ENCODE data around the gene AHCTF1.

Gene AHCTF1, protein sequence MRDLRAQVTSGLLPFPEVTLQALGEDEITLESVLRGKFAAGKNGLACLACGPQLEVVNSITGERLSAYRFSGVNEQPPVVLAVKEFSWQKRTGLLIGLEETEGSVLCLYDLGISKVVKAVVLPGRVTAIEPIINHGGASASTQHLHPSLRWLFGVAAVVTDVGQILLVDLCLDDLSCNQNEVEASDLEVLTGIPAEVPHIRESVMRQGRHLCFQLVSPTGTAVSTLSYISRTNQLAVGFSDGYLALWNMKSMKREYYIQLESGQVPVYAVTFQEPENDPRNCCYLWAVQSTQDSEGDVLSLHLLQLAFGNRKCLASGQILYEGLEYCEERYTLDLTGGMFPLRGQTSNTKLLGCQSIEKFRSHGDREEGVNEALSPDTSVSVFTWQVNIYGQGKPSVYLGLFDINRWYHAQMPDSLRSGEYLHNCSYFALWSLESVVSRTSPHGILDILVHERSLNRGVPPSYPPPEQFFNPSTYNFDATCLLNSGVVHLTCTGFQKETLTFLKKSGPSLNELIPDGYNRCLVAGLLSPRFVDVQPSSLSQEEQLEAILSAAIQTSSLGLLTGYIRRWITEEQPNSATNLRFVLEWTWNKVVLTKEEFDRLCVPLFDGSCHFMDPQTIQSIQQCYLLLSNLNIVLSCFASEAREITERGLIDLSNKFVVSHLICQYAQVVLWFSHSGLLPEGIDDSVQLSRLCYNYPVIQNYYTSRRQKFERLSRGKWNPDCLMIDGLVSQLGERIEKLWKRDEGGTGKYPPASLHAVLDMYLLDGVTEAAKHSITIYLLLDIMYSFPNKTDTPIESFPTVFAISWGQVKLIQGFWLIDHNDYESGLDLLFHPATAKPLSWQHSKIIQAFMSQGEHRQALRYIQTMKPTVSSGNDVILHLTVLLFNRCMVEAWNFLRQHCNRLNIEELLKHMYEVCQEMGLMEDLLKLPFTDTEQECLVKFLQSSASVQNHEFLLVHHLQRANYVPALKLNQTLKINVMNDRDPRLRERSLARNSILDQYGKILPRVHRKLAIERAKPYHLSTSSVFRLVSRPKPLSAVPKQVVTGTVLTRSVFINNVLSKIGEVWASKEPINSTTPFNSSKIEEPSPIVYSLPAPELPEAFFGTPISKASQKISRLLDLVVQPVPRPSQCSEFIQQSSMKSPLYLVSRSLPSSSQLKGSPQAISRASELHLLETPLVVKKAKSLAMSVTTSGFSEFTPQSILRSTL (N-terminal part only)

DNA sequence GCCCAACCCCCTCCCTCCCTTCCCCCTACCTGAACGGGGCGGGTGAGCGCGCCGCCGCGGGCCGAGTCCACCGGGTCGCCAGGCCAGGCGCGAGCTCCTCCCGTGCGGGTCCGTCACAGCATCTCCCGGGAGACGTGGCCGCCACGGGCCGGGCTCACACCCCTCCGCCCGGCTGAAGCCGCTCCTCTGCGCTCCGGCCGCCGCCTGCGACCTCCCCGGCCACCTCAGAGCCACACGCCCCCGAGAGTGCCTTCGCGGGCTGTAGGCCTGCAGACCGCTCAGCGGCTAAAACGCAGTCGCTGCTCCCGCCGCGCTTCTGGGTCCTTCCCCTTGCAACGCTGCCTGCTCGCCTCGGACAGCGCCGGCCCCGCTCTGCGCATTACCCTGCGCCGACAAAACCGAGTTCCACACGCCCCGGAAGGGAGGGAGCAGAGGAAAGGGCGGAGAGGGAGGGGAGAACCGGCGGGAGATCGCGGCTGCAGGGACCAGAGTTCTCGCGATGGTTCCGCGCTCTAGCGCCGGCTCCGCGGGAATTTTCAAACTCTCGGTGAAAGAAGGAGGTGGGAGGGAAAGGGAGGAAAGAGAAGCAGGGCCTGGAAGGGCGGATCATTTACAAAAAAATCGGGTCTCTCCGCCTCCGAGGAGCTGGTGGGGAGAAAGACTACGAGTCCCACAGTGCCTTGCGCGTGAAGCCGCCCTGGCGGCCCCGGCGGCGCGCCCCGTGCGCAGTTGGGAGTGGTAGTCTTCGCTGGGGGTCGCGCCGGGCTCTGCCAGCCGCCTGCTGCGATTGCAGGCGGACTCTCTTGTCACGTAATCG, at the start of gene AHCTF1:
TSS of gene AHCTF1 (minus strand) at position 400 of the 817 bp plus-strand sequence. CDS start 13,578 bp downstream, outside the sequence.
- peak; percentile 98 for DNase-seq

DNA sequence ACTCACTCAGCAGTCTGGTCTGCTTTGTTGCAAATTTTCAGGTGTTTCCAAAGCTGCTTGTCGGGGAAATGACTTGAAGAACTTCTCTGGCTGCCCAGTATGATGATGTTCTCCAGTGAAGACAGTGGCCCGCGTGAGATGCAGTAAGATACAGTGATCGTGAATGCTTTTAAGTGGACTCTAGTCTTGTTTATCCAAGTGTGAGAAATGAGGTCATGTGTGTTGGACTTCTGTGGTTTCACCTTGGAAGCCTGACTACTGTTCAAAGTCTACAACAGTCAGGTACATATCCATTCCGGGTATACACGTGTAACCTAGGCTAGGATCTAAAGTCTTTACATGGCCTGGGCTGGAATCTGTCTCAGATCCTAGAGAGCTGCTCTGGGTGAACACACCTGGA, 47.0 kb upstream of the AHCTF1 start:
- no peak for DNase-seq

DNA sequence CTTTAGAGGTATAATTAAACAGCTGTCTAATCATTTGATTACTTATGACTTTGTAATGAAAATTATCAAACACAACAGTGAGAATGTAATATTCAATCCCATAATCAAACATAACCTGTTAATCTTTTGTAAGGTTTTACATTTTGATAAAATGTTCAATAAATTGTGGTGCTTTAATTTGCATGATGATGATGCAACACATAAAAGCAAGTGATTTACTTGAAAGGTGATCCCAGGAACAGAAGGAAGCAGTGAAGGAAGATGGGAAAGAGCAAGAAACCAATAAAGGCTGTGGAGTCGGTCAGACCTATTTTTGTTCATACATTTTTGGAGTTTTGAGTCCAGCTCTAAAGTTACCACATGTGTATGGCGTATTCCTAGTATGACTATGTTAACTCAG, 46.5 kb upstream of the AHCTF1 start:
- DNase-seq, result no peak

DNA sequence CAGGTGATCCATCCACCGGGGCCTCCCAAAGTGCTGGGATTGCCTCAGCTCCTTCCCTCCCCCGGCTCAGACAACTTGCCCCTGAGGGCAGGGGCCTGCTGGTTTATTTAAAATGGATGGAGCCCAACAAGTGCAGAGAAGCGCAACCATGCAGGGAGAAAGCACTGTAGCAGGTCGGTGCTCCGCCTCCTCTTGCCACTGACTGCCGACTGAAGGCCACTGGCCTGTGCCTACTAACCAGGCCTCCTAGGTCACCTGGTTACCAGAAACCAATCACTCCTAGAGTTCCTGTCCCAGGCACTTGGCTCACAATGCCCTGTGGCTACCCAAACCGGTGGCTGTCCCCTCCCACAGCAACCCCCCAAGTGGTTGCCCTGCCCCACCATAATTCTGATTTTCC, 40.2 kb upstream of the AHCTF1 start:
- DNase-seq, result no peak

DNA sequence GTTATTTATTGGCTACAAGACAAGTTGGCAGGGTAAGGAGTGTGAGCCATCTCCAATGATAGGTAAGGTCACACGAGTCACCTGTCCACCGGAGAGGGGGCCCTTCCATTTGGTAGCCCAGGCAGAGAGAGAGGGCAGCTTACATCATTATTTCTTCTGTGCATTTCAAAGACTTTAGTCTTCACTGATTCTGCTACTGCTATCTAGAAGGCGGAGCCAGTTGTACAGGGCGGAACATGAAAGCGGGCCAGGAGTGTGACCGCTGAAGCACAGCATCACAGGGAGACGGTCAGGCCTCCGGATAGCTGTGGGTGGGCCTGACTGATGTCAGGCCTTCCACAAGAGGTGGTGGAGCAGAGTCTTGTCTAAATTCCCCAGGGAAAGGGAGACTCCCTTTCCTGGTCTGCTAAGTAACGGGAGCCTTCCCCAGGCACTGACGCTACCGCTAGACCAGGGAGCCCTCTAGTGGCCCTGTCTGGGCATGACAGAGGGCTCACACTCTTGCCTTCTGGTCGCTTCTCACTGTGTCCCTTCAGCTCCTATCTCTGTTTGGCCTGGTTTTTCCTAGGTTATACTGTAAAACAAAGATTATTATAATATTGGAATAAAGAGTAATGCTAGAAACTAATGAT, 39.5 kb upstream of the AHCTF1 start:
- DNase-seq, result peak; percentile 35

DNA sequence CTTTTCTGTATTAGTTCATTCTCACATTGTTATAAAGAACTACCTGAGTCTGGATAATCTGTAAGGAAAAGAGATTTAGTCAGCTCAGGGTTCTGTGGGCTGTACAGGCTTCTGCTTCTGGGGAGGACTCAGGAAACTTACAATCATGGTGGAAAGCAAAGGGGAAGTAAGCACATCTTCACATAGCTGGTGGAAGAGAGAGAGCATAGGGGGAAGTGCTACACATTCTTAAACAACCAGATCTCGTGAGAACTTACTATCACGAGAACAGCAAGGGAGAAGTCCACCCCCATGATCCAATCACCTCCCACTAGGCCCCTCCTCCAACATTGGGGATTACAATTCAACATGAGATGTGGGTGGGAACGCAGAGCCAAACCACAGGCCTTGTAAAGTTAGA, 37.9 kb upstream of the AHCTF1 start:
- DNase-seq, result no peak

DNA sequence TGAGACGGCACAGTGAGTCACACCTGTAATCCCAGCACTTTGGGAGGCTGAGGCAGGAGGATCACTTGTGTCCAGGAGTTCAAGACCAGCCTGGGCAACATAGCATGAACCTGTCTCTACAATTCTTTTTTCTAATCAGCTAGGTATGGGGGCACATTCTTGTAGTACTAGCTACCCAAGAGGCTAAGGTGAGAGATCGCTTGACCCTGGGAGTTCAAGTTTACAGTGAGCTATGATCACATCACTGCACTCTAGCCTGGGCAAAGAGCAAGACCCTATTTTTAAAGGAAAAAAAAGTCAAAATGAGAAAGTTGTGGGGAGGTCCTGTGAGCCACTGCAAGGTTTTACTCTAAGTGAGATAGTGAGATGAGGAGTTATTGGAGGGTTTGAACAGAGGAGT, 34.8 kb upstream of the AHCTF1 start:
- no peak for DNase-seq

DNA sequence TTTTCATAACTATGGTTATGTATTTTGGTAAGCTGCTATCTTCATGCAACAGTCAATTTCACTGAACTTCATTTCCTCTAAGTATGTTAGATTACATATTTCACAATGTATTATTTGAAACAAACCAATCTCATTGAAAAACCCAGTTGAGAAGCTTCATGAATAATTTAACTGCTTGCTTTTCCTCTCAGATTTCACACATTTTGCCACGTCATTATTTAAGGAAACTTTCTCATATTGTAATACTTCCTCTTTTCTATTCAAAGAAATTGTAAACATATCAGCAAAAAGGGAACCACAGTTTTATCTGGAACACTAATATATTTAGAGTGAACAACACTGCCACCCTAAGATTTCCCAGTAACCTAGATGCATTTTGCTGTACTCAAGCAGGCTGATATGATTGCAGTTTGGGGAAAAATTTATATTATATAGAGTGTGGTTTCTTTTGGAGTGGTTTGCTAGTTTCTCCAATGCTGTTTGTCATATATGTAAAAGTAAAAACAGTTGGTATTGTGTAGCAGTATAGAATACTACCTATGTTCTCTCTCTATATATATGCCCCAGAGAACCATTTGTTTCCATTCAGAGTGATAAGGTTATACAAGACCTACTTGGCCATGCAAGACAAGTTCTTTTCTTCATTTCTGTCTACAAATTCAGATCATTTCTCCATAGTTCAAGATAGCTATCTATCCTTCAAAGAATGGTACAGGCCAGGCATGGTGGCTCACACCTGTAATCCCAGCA, 28.4 kb upstream of the AHCTF1 start:
- DNase-seq, result no peak

DNA sequence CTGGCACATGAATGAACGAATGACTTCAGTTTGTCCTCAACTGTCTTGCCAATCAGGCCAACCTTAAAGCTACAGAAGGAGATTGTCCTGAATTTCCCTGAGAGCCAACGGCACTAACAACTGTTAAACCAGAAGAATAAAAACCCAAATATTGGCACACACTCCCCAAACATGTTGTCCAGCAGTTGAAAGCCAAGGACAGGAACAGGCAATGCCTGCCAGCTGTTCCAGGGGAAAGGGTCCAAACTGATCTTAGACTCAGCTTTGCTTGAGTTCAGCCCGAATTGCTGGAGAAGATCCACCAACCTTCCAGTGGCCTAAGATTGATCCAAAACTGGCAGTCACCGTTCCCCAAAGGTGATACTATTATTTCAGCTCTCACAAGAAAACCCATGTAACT, 22.4 kb upstream of the AHCTF1 start:
- DNase-seq, result no peak

DNA sequence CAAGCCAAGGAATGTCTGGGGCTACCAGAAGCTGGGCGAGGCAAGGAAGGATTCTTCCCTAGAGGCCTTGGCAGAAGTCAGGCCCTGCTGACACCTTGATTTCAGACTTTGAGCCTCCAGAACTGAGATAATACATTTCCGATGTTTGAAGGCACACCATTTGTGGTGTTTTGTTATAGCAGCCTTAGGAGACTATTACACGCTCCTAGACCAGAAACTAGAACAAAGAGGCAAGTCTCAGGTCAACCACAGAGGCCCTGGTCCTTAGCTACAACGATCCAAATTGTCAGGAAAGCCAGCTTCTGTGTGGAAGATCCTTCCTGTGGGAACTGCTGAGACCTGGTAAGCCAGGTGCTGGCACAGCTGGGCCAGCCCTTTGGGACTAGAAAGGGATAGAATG, 19.7 kb upstream of the AHCTF1 start:
- no peak for DNase-seq

DNA sequence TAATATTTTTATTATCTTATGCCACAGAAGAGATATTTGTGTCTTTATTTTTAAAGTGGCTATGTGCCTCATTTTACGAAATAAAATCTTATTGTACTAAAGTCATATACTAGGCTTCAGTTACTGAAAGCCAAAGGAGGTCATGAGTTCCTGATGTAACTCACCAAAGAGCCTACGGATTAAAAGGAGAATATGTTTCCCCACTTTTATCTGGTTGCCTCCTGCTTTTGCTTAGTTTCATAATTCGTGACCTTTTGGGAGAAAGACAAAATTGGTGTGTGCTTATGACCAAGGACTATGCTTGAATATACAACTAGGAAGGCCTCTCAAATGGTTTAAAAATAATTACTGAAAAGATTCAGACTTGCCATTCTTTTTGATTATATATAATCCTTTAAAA, 18.2 kb upstream of the AHCTF1 start:
- DNase-seq, result no peak

DNA sequence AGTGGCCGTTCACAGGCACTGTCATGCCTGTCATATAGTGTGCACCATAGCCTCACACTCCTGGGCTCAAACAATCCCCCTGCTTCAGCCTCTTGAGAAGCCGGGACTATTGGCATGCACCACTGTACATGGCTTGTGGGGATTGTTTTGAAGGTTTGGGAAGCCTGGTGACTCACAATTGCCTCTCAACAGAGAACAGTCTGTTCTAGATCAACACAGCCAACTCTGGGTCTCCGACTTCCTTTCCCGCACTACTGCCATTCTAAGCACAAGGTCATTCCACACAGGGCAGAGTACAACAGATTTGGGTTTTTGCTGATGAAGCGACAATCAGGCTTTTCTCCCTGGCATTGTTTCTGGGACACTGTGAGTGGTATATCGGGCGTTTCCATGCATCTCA, 15.5 kb upstream of the AHCTF1 start:
- DNase-seq, result peak; percentile 24

DNA sequence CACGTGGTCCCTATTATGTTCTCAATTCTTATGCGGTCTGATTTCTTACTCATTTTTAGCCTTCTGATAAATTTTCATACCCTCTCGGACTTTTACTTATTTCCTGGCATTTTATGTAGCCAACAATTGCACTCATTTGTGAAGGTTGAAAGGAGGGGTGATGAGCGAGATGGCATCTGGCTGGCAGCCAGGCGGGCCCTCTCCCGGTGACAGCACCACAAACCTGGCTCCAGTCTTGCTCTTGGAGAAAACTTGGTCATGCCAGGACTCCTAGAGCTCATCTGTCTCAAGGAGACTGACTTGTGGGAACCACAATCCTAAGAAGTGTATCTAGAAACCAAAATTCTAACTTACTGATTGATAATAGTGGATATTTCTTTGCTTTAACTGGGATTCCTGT, 14.6 kb upstream of the AHCTF1 start:
- DNase-seq, result no peak

DNA sequence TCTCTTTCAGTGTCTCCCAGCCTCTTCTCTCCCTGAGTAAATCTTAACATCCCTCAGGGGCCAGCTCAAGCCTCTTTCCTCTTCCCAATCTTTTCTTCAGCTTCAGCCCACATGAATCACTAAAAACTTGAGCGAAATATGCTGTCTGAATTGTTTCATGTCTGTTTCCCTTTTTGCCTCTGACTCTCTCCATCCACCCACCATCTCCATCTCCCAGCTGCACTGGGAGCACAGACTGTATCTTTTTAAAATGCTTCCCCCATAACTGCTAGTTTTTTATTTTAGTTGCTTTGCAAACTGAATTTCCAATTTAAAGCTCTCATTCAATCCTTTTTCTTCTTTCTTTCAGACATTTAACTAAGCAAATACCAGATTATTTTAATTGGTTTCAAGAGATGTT, 3.0 kb upstream of the AHCTF1 start:
- no peak for DNase-seq

DNA sequence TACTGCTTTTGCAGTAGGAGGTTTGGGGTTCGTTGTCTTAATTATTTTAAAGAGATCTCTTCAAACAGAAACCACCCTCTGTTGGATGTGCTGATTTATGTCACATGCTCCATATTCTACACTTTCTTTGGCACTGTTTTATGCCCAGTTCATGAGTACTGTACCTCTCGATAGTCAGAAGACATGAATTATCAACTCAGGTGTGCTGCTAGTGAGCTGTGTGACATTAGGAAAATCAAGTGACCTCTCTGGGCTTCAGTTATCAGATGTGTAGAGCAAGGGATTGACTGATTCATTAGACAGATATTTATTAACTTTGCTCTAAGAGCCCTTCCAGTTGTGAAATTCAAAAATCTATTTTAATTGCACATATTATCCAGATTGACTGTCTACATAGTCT, 2.1 kb upstream of the AHCTF1 start:
- no peak for DNase-seq

DNA sequence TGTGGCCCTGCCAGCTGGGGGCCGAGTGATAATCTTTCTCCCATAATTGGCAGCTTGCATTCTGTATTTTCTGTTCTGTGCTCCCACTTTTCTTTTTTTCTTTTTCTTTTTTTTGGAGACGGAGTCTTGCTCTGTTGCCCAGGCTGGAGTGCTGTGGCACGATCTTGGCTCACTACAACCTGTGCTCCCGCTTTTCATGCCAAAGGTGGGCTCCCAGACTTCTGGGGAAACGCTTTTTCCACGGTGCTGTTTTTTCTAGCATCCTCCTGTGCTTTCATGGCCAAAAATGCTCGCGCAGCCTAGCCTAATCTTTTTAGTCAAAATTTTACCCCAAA, 585 bp upstream of the AHCTF1 start:
- no peak for DNase-seq

DNA sequence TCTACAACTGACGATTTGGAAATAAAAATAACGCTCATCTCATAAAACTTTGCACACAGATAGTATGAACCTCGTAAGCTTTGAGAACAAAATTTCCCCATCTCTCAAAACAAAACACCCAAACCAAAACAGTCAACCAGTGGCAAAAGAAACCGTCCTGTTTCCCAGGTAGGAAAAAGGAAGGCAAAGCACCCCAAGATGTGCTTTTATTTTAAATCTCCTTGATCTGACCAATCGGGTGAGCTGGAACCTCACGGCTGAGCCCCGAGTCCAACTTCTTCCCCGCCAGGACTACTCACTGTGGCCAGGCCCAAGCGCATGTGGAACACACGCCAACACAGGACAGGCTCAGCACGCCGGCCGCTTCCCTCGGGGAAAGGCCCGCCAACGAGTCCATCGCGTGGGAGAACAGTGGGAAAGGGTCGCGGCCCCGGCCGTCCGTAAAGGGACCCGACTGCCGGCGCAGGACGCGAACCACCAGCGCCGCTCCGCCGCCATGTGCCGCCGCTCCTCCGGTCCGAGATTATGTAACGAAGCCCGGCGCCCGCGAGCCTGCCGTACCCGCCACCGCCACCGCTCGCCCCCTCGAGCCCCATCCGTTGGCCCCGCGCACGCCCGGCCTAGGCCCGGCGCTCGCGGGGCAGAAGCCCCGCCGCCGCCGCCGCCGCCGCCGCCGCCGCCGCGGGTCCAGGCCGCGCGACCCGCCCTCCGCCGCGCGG, 759 bp downstream of the AHCTF1 start:
- DNase-seq, result peak; percentile 64

DNA sequence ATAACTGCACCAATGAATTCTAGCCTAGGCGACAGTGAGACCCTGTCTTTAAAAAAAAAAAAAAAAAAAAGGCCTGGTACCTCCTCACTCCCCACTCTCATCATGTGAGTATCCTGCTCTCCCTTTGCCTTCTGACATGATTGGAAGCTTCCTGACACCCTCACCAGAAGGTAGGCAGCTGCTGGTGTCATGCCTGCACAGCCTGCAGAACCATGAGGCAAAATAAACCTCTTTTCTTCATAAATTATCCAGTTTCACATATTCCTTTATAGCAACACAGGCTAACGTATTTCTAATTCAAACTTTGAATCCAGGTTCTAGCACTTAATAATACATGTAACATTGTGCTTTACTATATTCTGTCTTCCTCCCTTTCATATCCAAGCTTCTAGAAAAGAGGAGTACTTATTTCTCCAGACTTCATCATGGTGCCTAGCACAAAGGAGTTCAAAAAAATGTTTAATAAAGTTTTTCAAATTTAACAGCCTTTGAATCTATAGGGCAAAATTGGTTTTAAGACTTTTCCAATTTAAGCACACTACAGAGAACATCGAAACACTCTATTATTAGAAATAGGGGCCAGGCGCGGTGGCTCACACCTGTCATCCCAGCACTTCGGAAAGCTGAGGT, 5.6 kb downstream of the AHCTF1 start:
- no peak for DNase-seq

DNA sequence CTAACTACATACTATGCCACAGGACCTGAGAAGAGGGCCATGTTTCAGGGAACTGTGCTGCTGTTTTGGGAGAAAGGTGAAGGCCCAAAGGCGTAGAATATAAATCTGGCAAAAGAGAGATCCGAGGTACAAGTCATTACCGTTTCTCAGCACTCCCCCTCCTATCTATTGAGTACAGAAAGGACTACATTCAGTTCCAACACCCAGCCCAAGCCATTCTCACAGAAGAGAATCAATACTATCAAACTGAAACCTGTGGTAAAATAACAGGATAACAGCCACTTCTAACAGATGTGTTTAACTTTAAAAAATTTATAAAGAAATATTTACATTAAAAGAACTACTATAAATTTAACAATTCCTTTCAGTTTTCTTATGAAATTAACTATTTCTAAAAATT, 7.8 kb downstream of the AHCTF1 start:
- DNase-seq, result no peak

DNA sequence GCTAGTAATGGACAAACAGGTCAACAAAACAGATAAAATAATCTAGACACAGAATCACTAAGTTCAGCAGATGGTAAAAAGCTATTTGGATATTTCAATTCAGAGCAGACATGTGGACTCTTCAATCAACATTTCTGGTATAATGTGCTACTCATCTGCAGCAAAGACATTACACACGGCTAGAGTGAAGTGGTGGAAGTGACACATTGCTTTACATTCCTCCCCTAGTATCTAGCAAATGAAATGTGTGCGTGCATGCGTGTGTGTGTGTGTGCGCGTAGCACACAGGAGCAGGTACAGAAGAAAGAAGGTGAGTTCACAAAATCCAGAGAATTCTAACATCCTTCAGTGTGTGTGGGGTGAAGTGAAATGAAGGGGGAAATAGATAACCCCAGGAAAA, 8.3 kb downstream of the AHCTF1 start:
- DNase-seq, result no peak

Measured in EL (cell line).